ENCODE data around the gene KCNQ5. TPM values are rescaled to one million over a fixed set of nuclear protein-coding genes. Genes with fewer than 3 reads are reported as not detected.

The KCNQ5 gene
- total RNA-seq, 1 experiment from 2014 or later: not detected

DNA sequence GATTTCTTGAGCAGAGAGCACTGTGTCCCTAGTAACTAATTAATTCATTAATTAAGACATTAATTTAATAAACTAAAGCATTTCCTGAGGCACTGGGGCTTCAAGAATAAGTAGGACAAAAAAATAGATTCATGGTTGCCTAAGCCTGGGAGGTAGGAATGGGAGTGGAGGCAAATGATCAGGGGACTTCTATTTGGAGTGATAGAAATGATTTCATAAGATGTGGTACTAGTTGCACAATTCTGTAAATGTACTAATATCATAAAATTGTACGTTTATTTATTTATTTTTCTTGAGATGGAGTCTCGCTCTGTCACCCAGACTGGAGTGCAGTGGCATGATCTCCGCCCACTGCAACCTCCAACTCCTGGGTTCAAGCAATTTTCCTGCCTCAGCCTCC, 316.2 kb downstream of the KCNQ5 start:
- no peak for DNase-seq (ENCODE audit: low read depth, low spot score)
- POLR2A ChIA-PET: no interaction called here

More for the DNA sequence above, 316.2 kb downstream of the KCNQ5 start:
- TF ChIP-seq ZBTB33 (IDR thresholded peaks at IDR 0.05; ENCODE audit: extremely low read depth, insufficient replicate concordance, low read length) (no peak), TCF7L2 (IDR thresholded peaks at IDR 0.05; ENCODE audit: borderline replicate concordance, extremely low read depth, insufficient read depth, insufficient read length) (no peak), POLR2AphosphoS5 (IDR thresholded peaks at IDR 0.05; ENCODE audit: low read depth, low read length) (no peak), SP1 (IDR thresholded peaks at IDR 0.05; ENCODE audit: low read depth) (no peak), CBX3 (IDR thresholded peaks at IDR 0.05; ENCODE audit: low read depth) (no peak), CTCF (IDR thresholded peaks at IDR 0.05 in 2 of 3, conservative IDR thresholded peaks at IDR 0.05 in 1 of 3; ENCODE audit: borderline replicate concordance in 1 of 3, insufficient read depth in 1 of 3, low read depth in 2 of 3, low read length in 2 of 3) (no peak), EGR1 (IDR thresholded peaks at IDR 0.05; ENCODE audit: low read depth) (no peak), ZFX (IDR thresholded peaks at IDR 0.05) (no peak)
- TF ChIP-seq, protein P1, sequence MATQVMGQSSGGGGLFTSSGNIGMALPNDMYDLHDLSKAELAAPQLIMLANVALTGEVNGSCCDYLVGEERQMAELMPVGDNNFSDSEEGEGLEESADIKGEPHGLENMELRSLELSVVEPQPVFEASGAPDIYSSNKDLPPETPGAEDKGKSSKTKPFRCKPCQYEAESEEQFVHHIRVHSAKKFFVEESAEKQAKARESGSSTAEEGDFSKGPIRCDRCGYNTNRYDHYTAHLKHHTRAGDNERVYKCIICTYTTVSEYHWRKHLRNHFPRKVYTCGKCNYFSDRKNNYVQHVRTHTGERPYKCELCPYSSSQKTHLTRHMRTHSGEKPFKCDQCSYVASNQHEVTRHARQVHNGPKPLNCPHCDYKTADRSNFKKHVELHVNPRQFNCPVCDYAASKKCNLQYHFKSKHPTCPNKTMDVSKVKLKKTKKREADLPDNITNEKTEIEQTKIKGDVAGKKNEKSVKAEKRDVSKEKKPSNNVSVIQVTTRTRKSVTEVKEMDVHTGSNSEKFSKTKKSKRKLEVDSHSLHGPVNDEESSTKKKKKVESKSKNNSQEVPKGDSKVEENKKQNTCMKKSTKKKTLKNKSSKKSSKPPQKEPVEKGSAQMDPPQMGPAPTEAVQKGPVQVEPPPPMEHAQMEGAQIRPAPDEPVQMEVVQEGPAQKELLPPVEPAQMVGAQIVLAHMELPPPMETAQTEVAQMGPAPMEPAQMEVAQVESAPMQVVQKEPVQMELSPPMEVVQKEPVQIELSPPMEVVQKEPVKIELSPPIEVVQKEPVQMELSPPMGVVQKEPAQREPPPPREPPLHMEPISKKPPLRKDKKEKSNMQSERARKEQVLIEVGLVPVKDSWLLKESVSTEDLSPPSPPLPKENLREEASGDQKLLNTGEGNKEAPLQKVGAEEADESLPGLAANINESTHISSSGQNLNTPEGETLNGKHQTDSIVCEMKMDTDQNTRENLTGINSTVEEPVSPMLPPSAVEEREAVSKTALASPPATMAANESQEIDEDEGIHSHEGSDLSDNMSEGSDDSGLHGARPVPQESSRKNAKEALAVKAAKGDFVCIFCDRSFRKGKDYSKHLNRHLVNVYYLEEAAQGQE (IDR thresholded peaks at IDR 0.05; ENCODE audit: low read depth): no peak
- RAD21 ChIA-PET (ENCODE audit: low non-redundant PET in 1 of 2, low total read pairs in 2 of 2, uncharacterized antibody in 2 of 2, unreplicated experiment in 2 of 2): no interaction called here
- no peaks in the 10 kb centered on the region for H3K9me2 ChIP-seq (ENCODE audit: insufficient read depth)
- BruUV-seq (replicated peaks): no TSS peak
- intact Hi-C loops (cut with micrococcal nuclease): no loop called here
- H3K36me3 ChIP-seq (ENCODE audit: control insufficient read depth in 1 of 2, insufficient read depth in 2 of 2, low read length in 2 of 2): no peaks in the 10 kb centered on the region
- H3K4me1 ChIP-seq (ENCODE audit: control insufficient read depth in 1 of 2, insufficient read depth in 2 of 2, low read length in 2 of 2): no peaks in the 10 kb centered on the region
- no peaks in the 10 kb centered on the region for H4K20me1 ChIP-seq (ENCODE audit: insufficient read depth)
- H3K79me2 ChIP-seq (ENCODE audit: insufficient read depth, low read length): no peaks in the 10 kb centered on the region
- no peak overlapping the region for H3K27ac ChIP-seq (ENCODE audit: low read depth, low read length)
- no peaks in the 10 kb centered on the region for H3K9me3 ChIP-seq (ENCODE audit: control insufficient read depth in 1 of 2, insufficient read depth in 1 of 2, low read depth in 1 of 2, low read length in 2 of 2)
- no peak for ATAC-seq
- no peak overlapping the region for H3K9ac ChIP-seq (ENCODE audit: low read length)
- no peak overlapping the region for H3K4me2 ChIP-seq (ENCODE audit: low read length)
- CTCF ChIA-PET: no interaction called here
- H3K27me3 ChIP-seq (ENCODE audit: insufficient read depth, low read length): peaks cover 30% of the 10 kb centered on the region
- no peak overlapping the region for H3K4me3 ChIP-seq (replicated peaks in 1 of 2; ENCODE audit: low read depth in 1 of 2, low read length in 2 of 2)
- H2AFZ ChIP-seq (ENCODE audit: low read depth, low read length, poor library complexity, severe bottlenecking): no peak overlapping the region

All from HCT116 (cell line).